Ovary (tissue), 9 donors: ENCODE measurements around the gene UQCRC1. TPM values are rescaled to one million over a fixed set of nuclear protein-coding genes. Genes with fewer than 3 reads are reported as not detected.

Experiments
- DNase-seq, 5 donors: peaks; one replicate each; pipeline ENCODE4 v3.0.0-alpha.2; 2019 to 2020
- H3K27ac ChIP-seq, 2 donors: fragments of 200-600 bp; one replicate each; pipeline versions ENCODE4 v1.5.1 to v1.8.0; 2019 to 2022
- H3K27me3 ChIP-seq: fragments of 200-600 bp; one replicate; pipeline ENCODE4 v1.8.0; 2022
- H3K36me3 ChIP-seq: fragments of 200-600 bp; sonication (generic); one replicate; pipeline ENCODE4 v1.5.1; 2019
- H3K4me1 ChIP-seq: one replicate; pipeline ENCODE4 v1.8.1; 2013; ENCODE audit warnings: mild to moderate bottlenecking, moderate library complexity; ENCODE audit not compliant: insufficient read depth
- H3K4me3 ChIP-seq: fragments of 200-600 bp; sonication (generic); one replicate; pipeline ENCODE4 v1.5.1; 2017
- H3K9me3 ChIP-seq, 2 donors: fragments of 200-600 bp in 1 of 2; sonication (generic) in 1 of 2; one replicate each; pipeline versions ENCODE4 v1.5.1 to v1.8.1; 2013 to 2019; ENCODE audit warnings: mild to moderate bottlenecking in 1 of 2, moderate library complexity in 1 of 2
- CTCF ChIP-seq, 3 donors: fragments of 450-650 bp in 2 of 3; fragments of 200-600 bp in 1 of 3; IDR thresholded peaks; one replicate each; pipeline versions ENCODE4 v1.5.1 to v1.8.0; 2016 to 2022; ENCODE audit warnings: antibody characterized with exemption in 3 of 3, mild to moderate bottlenecking in 1 of 3
- EP300 ChIP-seq: sonication (generic); formaldehyde crosslinking; IDR thresholded peaks from one replicate; pipeline ENCODE4 v1.6.1; 2017; ENCODE audit warnings: antibody characterized with exemption
- POLR2A ChIP-seq: fragments of 450-650 bp; IDR thresholded peaks from one replicate; pipeline ENCODE4 v1.6.1; 2017; ENCODE audit warnings: antibody characterized with exemption, mild to moderate bottlenecking, moderate library complexity
- WGBS, 3 donors: extraction: QIAGEN DNeasy Blood & Tissue Kit in 1 of 3; methylation state at CpG; one replicate each; pipeline versions ENCODE4 v1.1.5 to v1.1.7; 2013 to 2017; 5-methylcytosine and 5-hydroxymethylcytosine counted together
- intact Hi-C, 4 donors: fragments of 100-400 bp; cut with DNase I; formaldehyde crosslinking; loops; one replicate each; pipeline versions ENCODE4 v1.11.0 to v1.15.1; 2022 to 2023
- polyA plus RNA-seq, 2 donors: library from polyadenylated mRNA; stranded (reverse); fragments of 200-250 nt in 1 of 2; fragments of 350-450 nt in 1 of 2; fragmentation: Illumina TruSeq in 1 of 2; extraction: RNeasy Lipid Tissue Mini Kit (QIAGEN cat#74804) in 1 of 2; gene quantifications; one replicate each; pipeline ENCODE4 v1.2.3, GENCODE V29; 2013 to 2014
- total RNA-seq, 7 donors: library from RNA; depleted of rRNA in 2 of 7; stranded (reverse); fragments of >200 nt in 2 of 7; fragmentation: NEBNext Ultra II Directional in 3 of 7; extraction: Animal tissue kit (Norgen Biotek cat#: 25700) in 3 of 7; gene quantifications; one replicate each; pipeline versions ENCODE4 v1.1.0 to v1.2.4, GENCODE V29; 2016 to 2023
- donor health status: DM: no; HTN: no; CAD: no; lungs with moderate emphysema.
- donor health status: DM: no; HTN: no; CAD: no.
- donor health status: Bipolar disorder and iron deficiency.
- donor health status: DM: yes; HTN: yes; CAD: no.
- donor health status: DM: no; HTN: no; CAD: no.
- donor health status: DM: yes; HTN: yes; CAD: no.

The UQCRC1 gene
- total and polyA plus RNA-seq, 9 donors, result 102 to 153 (median 118) TPM

- intact Hi-C loops, result no loop called here
- Histone ChIP-seq H3K27ac (no peak overlapping the region), H3K4me1 (peaks cover 2% of the 10 kb centered on the region), H3K9me3 (no peaks in the 10 kb centered on the region), H3K36me3 (no peaks in the 10 kb centered on the region), H3K27me3 (no peaks in the 10 kb centered on the region), H3K4me3 (no peak overlapping the region)
- DNase-seq, result no peak
- 86 to 94% (median 90%) methylated on average over 12 of the region's 12 CpGs for WGBS, 3 donors
- TF ChIP-seq CTCF (IDR thresholded peaks at IDR 0.05) (no peak), EP300 (no peak), POLR2A (no peak)
Observed at GRCh38 chr3:48650723-48651122, 41.3 kb upstream of the UQCRC1 start.

GRCh38 chr3:48648188-48648850 is 38.9 kb upstream of the UQCRC1 start:
- no peak for DNase-seq
- WGBS, 3 donors, result 85 to 90% (median 86%) methylated on average over 15 of the region's 15 CpGs
- TF ChIP-seq CTCF (IDR thresholded peaks at IDR 0.05), result no peak
- TF ChIP-seq EP300, result no peak
- no peak for TF ChIP-seq POLR2A
- H3K9me3 ChIP-seq, result no peaks in the 10 kb centered on the region
- no peaks in the 10 kb centered on the region for H3K27me3 ChIP-seq
- H3K36me3 ChIP-seq, result no peaks in the 10 kb centered on the region
- intact Hi-C loops, result no loop called here
- no peak overlapping the region for H3K27ac ChIP-seq
- H3K4me1 ChIP-seq, result no peaks in the 10 kb centered on the region
- no peak overlapping the region for H3K4me3 ChIP-seq

GRCh38 chr3:48647714-48648113 is 38.3 kb upstream of the UQCRC1 start:
- Histone ChIP-seq H3K4me3 (no peak overlapping the region), H3K9me3 (no peaks in the 10 kb centered on the region), H3K27ac (no peak overlapping the region), H3K27me3 (no peaks in the 10 kb centered on the region), H3K36me3 (no peaks in the 10 kb centered on the region), H3K4me1 (no peaks in the 10 kb centered on the region)
- DNase-seq, result no peak
- no peak for TF ChIP-seq POLR2A
- no peak for TF ChIP-seq CTCF (IDR thresholded peaks at IDR 0.05)
- TF ChIP-seq EP300, result no peak
- 81 to 83% (median 83%) methylated on average over 9 of the region's 9 CpGs for WGBS, 3 donors
- intact Hi-C loops, result no loop called here

GRCh38 chr3:48644898-48645760 is 35.7 kb upstream of the UQCRC1 start:
- no peak for DNase-seq
- Histone ChIP-seq H3K4me1 (no peaks in the 10 kb centered on the region), H3K36me3 (no peaks in the 10 kb centered on the region), H3K4me3 (no peak overlapping the region), H3K27me3 (no peaks in the 10 kb centered on the region), H3K27ac (no peak overlapping the region), H3K9me3 (no peaks in the 10 kb centered on the region)
- TF ChIP-seq EP300, result no peak
- no peak for TF ChIP-seq POLR2A
- TF ChIP-seq CTCF (IDR thresholded peaks at IDR 0.05), result no peak
- intact Hi-C loops, result no loop called here
- WGBS, 3 donors, result 90 to 94% (median 91%) methylated on average over 17 to 22 of the region's 22 CpGs
